HFFc6 (cell line): ENCODE results near the gene GALNT2. TPM values are rescaled to one million over a fixed set of nuclear protein-coding genes. Genes with fewer than 3 reads are reported as not detected.

Experiments
- DNase-seq: peaks from one replicate; pipeline ENCODE4 v3.0.0-alpha.2; 2018
- H3K27ac Mint-ChIP-seq: 2 replicates; pipeline ENCODE4 v1.8.0; 2020; ENCODE audit warnings: mild to moderate bottlenecking, mixed read lengths
- H3K27me3 Mint-ChIP-seq: 2 replicates; pipeline ENCODE4 v1.8.0; 2021; ENCODE audit warnings: mild to moderate bottlenecking, moderate library complexity, mixed read lengths; ENCODE audit not compliant: insufficient read depth
- H3K36me3 Mint-ChIP-seq: 2 replicates; pipeline ENCODE4 v1.8.0; 2021; ENCODE audit warnings: low read depth, mixed read lengths
- H3K4me1 Mint-ChIP-seq: 2 replicates; pipeline ENCODE4 v1.8.0; 2020; ENCODE audit warnings: low read depth, mixed read lengths
- H3K4me3 Mint-ChIP-seq: 2 replicates; pipeline ENCODE4 v1.8.0; 2020; ENCODE audit warnings: mild to moderate bottlenecking, moderate library complexity, mixed read lengths
- H3K9me3 Mint-ChIP-seq: 2 replicates; pipeline ENCODE4 v1.8.0; 2020; ENCODE audit warnings: mild to moderate bottlenecking, mixed read lengths
- CTCF ChIP-seq: fragments of 200-600 bp; sonication (generic); IDR thresholded peaks from 2 replicates; pipeline ENCODE4 v1.5.0; 2021; ENCODE audit warnings: antibody characterized with exemption, mild to moderate bottlenecking
- total RNA-seq, 6 experiments: library from RNA; stranded (reverse); fragmentation: NEBNext Ultra II Directional; extraction: Animal tissue kit (Norgen Biotek cat#: 25700); gene quantifications; 2 replicates in 1 of 6; 3 replicates in 5 of 6; pipeline ENCODE4 v1.2.3, GENCODE V29; 2021

The GALNT2 gene
- total RNA-seq, 6 experiments from 2014 or later, result 174 to 194 (median 181) TPM

DNA sequence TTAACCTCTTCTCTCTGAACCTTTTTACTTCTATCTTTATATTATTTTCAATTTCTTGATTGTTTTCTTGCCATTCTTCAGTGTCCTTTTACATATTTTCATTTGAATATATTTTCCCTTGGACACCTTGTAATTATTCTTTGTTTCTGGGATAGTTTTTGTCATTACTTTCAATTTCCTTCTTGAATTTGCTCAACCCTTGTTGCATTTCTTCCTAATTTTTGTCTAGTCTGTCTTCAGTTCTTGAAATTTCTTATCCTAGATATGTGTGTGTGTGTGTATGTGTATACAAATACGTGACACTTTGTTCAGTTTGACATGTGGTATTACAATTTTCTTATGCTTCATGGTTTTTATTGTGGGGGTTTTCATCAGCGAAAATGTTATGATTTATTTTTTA lies 1.9 kb upstream of the GALNT2 start:
- Mint-ChIP-seq H3K4me1 (peaks cover 30% of the 10 kb centered on the region), H3K27me3 (peaks cover 6% of the 10 kb centered on the region), H3K9me3 (peaks cover 5% of the 10 kb centered on the region), H3K27ac (no peak overlapping the region), H3K4me3 (no peak overlapping the region), H3K36me3 (no peaks in the 10 kb centered on the region)
- no peak for DNase-seq
- no peak for TF ChIP-seq CTCF

DNA sequence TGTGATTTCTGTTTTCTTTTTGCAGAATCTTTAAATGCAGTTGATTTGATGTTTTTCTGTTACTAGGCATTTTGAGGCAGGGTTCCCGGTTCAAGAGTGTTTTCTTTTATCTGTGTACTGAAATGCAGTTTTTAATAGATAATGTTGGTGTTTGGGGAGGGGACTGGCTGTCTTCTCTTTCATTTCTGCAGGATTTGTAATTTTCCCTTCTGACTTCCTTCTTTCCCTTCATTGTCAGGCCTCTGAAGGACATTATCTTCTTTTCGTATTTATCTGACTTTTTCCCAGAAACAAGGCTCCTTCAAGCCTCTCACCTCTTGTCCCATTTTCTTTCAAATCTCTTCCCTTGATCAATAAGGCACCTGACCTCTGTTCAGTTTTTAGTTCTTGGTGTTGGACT lies 1.5 kb upstream of the GALNT2 start:
- no peak overlapping the region for H3K27ac Mint-ChIP-seq
- H3K36me3 Mint-ChIP-seq, result no peaks in the 10 kb centered on the region
- peaks cover 5% of the 10 kb centered on the region for H3K9me3 Mint-ChIP-seq
- H3K4me3 Mint-ChIP-seq, result peak overlapping the region; percentile 86
- no peak for TF ChIP-seq CTCF
- peaks cover 6% of the 10 kb centered on the region for H3K27me3 Mint-ChIP-seq
- H3K4me1 Mint-ChIP-seq, result peaks cover 34% of the 10 kb centered on the region
- no peak for DNase-seq

GRCh38 chr1:230066031-230066430 lies 1.0 kb upstream of the GALNT2 start:
- Mint-ChIP-seq H3K9me3 (peaks cover 1% of the 10 kb centered on the region), H3K4me1 (peaks cover 39% of the 10 kb centered on the region), H3K27me3 (peaks cover 3% of the 10 kb centered on the region), H3K4me3 (peak overlapping the region; percentile 86), H3K36me3 (no peaks in the 10 kb centered on the region), H3K27ac (peak overlapping the region; percentile 74)
- no peak for TF ChIP-seq CTCF
- no peak for DNase-seq

DNA sequence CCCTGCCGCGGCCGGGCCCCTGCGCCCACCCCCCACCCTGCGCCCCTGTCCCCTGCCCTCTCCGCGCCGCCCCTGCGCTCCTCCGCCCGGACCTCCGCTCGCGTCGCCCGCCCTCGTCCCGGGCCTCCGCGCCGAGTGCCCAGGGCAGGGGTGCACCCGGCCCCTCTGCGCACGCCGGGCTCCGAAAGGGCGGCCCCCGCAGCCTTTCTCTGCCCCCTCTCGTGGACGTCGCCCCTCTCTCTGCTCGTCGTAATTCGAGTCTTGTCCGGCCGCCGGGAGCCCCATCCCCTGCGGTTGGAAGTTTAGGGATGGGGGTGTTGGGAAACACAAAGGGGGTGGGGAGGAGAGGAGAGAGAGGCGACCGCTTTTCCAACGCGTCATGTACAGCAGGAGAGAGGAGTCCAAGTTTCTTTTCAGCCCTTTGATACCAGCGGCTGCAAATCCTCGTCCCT lies 407 bp downstream of the GALNT2 start:
- peaks cover 3% of the 10 kb centered on the region for H3K27me3 Mint-ChIP-seq
- H3K4me3 Mint-ChIP-seq, result peak overlapping the region; percentile 92
- H3K36me3 Mint-ChIP-seq, result no peaks in the 10 kb centered on the region
- DNase-seq, result no peak
- H3K4me1 Mint-ChIP-seq, result peaks cover 53% of the 10 kb centered on the region
- no peak for TF ChIP-seq CTCF
- H3K9me3 Mint-ChIP-seq, result no peaks in the 10 kb centered on the region
- peak overlapping the region; percentile 86 for H3K27ac Mint-ChIP-seq

DNA sequence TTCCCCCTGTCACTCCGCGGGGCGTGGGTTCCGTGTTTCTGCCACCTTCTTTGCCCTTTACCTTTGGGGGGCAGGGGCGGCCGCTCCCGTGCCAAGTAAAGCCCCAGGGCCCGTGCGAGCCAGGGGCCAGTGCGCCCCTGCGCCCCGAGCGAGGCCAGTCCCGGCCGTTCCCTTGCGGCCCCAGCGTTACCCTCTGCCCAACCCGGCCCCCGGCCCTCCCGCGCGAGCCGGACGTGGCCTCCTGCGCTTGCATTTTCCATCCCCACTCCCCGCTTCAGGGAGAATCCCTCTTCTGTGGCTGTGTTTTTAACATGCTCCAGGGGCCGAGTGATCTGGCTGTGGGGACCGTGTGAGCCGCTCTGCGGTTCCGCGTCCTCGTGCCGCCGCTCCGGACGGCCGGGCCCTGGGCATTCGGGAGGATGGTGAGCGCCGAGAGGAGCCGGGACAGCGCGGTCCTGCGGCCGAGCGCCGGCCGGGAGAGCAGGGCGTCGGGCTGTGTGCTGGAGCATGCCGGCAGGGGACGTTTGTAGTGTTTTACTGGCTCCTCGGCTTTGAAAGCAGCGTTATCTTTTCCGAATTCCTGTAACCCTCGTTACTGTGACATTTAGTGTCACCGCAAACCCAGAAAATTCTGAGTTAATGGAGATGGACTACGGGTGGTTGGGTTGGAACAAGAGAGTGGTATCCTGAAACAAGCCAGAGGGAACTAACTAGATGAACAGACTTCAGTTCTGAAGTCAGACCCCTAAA lies 1.0 kb downstream of the GALNT2 start:
- H3K36me3 Mint-ChIP-seq, result no peaks in the 10 kb centered on the region
- TF ChIP-seq CTCF, result peak; percentile 35; the same call in 1 of the 2 replicates
- peak overlapping the region; percentile 92 for H3K4me3 Mint-ChIP-seq
- no peaks in the 10 kb centered on the region for H3K9me3 Mint-ChIP-seq
- peak; percentile 11 for DNase-seq
- H3K27me3 Mint-ChIP-seq, result peaks cover 3% of the 10 kb centered on the region
- peak overlapping the region; percentile 86 for H3K27ac Mint-ChIP-seq
- peaks cover 59% of the 10 kb centered on the region for H3K4me1 Mint-ChIP-seq
